RPMI8226 (cell line): Measurements from ENCODE around the gene SMAD9.

Experiments used
- DNase-seq: peaks from one replicate; pipeline ENCODE4 v3.0.0-alpha.2; 2015

SMAD9 gene

GRCh38 chr13:36814465-36814864 lies 105.6 kb downstream of the SMAD9 start:
- peak; percentile 75 for DNase-seq

DNA sequence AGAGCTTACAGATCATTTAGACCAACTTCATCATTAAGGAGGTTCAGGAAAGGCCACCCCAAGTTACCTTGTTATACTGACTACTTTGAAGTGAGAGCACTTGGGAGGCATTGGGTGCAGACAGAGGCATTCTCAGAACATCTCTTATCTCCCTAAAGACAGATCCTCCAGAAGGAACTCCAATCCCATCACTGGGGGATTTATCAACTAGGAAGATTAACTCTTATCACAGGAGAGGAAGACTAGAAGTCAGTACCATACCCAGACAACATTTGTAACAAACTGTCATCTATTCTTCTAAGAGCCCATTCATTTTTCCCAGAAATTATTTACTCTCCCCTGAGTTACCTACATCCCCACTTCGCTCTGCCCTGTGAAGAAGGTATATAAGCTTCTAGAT lies 106.8 kb downstream of the SMAD9 start:
- no peak for DNase-seq

DNA sequence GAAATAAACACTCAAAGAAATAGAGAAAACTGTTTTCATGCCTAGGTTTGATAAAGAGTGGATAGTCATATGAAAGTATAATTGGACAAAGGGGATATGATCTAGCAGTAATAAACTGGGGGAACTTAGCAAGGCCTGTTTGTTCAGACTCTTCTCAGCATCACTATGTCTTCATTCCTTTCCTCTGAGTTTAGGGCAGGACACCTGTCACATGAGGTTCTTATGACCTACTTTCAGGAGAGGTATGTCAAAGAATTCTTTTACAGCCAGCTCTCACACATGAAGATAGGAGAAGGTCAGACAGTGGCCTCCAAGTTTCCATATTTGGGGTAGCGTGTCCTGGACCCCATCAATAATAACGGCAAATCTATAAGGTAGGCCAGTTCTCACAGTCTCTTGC lies 112.4 kb downstream of the SMAD9 start:
- no peak for DNase-seq

DNA sequence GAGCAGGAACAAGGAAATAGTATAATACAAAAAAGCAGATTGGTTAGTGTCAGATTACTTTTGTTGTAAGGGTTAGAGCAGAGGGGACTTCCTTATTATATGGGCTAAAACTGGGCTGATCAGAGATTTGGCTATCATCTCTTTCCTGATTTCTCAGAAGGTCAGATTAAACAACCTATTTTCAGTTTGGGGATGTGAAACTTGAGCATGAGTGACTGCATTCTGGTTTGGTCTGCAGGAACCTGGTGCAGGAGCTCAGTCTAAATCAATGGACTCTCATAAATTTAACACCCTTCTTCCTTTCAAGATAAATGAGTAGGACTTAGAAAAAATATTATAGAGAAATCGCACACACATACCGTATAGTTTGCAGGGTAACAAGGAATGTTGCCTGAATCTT lies 113.9 kb downstream of the SMAD9 start:
- peak; percentile 28 for DNase-seq

GRCh38 chr13:36804588-36804987 lies 115.5 kb downstream of the SMAD9 start:
- DNase-seq: no peak

- no peak for DNase-seq
These were observed 119.0 kb downstream of the SMAD9 start for GRCh38 chr13:36801035-36801434.

- no peak for DNase-seq
These were observed 124.0 kb downstream of the SMAD9 start for GRCh38 chr13:36796052-36796451.

DNA sequence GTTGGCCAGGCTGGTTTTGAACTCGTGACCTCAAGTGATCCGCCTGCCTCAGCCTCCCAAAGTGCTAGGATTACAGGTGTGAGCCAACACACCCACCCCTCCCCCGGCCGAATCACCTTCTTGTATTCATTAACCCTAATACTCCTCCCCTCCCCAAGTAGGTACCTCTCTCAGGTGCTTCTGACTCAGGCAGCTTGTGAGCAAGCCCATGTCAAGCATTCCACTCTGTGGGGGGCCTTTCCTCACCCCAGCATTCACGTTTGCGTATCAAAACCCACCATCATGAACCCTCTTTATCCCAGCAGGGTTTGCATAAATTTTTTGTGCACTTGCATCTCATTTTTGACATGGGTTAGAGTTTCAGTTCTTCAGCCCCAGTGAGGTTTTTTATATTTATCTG lies 124.6 kb downstream of the SMAD9 start:
- DNase-seq: no peak
